H1 (cell line): ENCODE results near the gene RAB26. TPM values are rescaled to one million over a fixed set of nuclear protein-coding genes. Genes with fewer than 3 reads are reported as not detected.

ENCODE experiments used
- CTCF ChIA-PET: fragments of 300-600 bp; sonication (Branson Sonifier 250); formaldehyde crosslinking; loops from one replicate; lab custom pipeline; 2021; ENCODE audit not compliant: partially characterized antibody; lab: Charles Lee
- POLR2A ChIA-PET: fragments of 300-600 bp; sonication (Branson Sonifier 250); formaldehyde crosslinking; loops from one replicate; lab custom pipeline; 2021; ENCODE audit warnings: inconsistent platforms; ENCODE audit not compliant: partially characterized antibody; lab: Charles Lee
- DNase-seq, 2 experiments: peaks; one replicate each; pipeline versions ENCODE4 v3.0.0 to v3.0.0-alpha.2; 2010 to 2022; ENCODE audit warnings: low spot score in 2 of 2, low read depth in 1 of 2, mixed read lengths in 1 of 2
- FAIRE-seq: peaks from 2 replicates; lab custom pipeline; 2011; peaks lifted over from hg19 to GRCh38; lab: Jason Lieb, UNC
- H2AFZ ChIP-seq: 2 replicates; pipeline ENCODE4 v1.8.1; 2012; ENCODE audit warnings: low read length, inconsistent platforms
- H2AK5ac ChIP-seq: 2 replicates; pipeline ENCODE4 v1.6.1; 2013; ENCODE audit warnings: low read depth, low read length
- H2BK120ac ChIP-seq: replicated peaks from 2 replicates; pipeline ENCODE3; 2013; ENCODE audit warnings: low read depth, low read length, inconsistent platforms
- H2BK12ac ChIP-seq: 2 replicates; pipeline ENCODE4 v1.6.1; 2013; ENCODE audit warnings: low read depth, low read length
- H2BK15ac ChIP-seq: 2 replicates; pipeline ENCODE4 v1.6.1; 2013; ENCODE audit warnings: low read length
- H2BK20ac ChIP-seq: 2 replicates; pipeline ENCODE4 v1.6.1; 2013; ENCODE audit warnings: low read length
- H2BK5ac ChIP-seq: 2 replicates; pipeline ENCODE4 v1.6.1; 2013; ENCODE audit warnings: low read depth, low read length
- H3K14ac ChIP-seq: 2 replicates; pipeline ENCODE4 v1.6.1; 2013; ENCODE audit warnings: inconsistent platforms; ENCODE audit not compliant: insufficient read length
- H3K18ac ChIP-seq: 2 replicates; pipeline ENCODE4 v1.6.1; 2013; ENCODE audit warnings: low read length; ENCODE audit errors: extremely low read depth
- H3K23ac ChIP-seq: 2 replicates; pipeline ENCODE4 v1.6.1; 2013; ENCODE audit warnings: inconsistent platforms; ENCODE audit not compliant: insufficient read length
- H3K23me2 ChIP-seq: 2 replicates; pipeline ENCODE4 v1.6.1; 2013; ENCODE audit warnings: low read depth, low read length
- H3K27ac ChIP-seq: 2 replicates; pipeline ENCODE4 v1.6.1; 2011; ENCODE audit warnings: low read depth, low read length, inconsistent platforms
- H3K27me3 ChIP-seq, 4 experiments: replicated peaks in 1 of 4; 1 replicate in 1 of 4; 2 replicates in 3 of 4; pipeline versions ENCODE4 v1.6.1 to v1.8.1; 2011 to 2013; ENCODE audit warnings: low read length in 3 of 4, mild to moderate bottlenecking in 3 of 4, inconsistent platforms in 2 of 4, mixed read lengths in 2 of 4, moderate library complexity in 1 of 4; ENCODE audit not compliant: control insufficient read depth in 3 of 4, insufficient read depth in 3 of 4; ENCODE audit errors: extremely low read depth in 1 of 4
- H3K36me3 ChIP-seq, 4 experiments: 2 replicates each; pipeline versions ENCODE4 v1.6.1 to v1.8.1; 2011 to 2013; ENCODE audit warnings: mild to moderate bottlenecking in 4 of 4, low read length in 3 of 4, moderate library complexity in 2 of 4, control low read depth in 1 of 4, inconsistent platforms in 1 of 4; ENCODE audit not compliant: insufficient read depth in 4 of 4, control insufficient read depth in 2 of 4
- H3K4ac ChIP-seq: replicated peaks from 2 replicates; pipeline ENCODE3; 2013; ENCODE audit warnings: low read length, low read depth, mixed read lengths, inconsistent platforms; ENCODE audit not compliant: insufficient read length
- H3K4me1 ChIP-seq, 4 experiments: replicated peaks in 1 of 4; 1 replicate in 1 of 4; 2 replicates in 3 of 4; pipeline versions ENCODE4 v1.6.1 to v1.8.1; 2011 to 2013; ENCODE audit warnings: low read length in 3 of 4, inconsistent platforms in 2 of 4, mixed read lengths in 1 of 4; ENCODE audit not compliant: insufficient read depth in 4 of 4, control insufficient read depth in 3 of 4
- H3K4me2 ChIP-seq, 2 experiments: 2 replicates each; pipeline versions ENCODE4 v1.6.1 to v1.8.1; 2011 to 2013; ENCODE audit warnings: low read depth in 2 of 2, low read length in 2 of 2, control low read depth in 1 of 2, inconsistent platforms in 1 of 2, mild to moderate bottlenecking in 1 of 2; ENCODE audit not compliant: insufficient read depth in 1 of 2
- H3K4me3 ChIP-seq, 4 experiments: fragments of 200-600, 300-600 bp in 1 of 4; sonication (generic), shearing (Covaris generic), sonication (Bioruptor Twin) in 1 of 4; 2 replicates each; pipeline versions ENCODE4 v1.5.1 to v1.8.1; 2011 to 2016; ENCODE audit warnings: low read length in 4 of 4, low read depth in 3 of 4, control low read depth in 2 of 4, inconsistent platforms in 2 of 4, mild to moderate bottlenecking in 2 of 4, mixed read lengths in 1 of 4, moderate library complexity in 1 of 4; ENCODE audit not compliant: insufficient read depth in 2 of 4; ENCODE audit errors: extremely low read depth in 1 of 4
- H3K56ac ChIP-seq: replicated peaks from 2 replicates; pipeline ENCODE3; 2013; ENCODE audit warnings: low read depth, mild to moderate bottlenecking, mixed read lengths, low read length, inconsistent platforms; ENCODE audit not compliant: insufficient read length
- H3K79me1 ChIP-seq: 2 replicates; pipeline ENCODE4 v1.6.1; 2013; ENCODE audit warnings: low read depth, low read length, control low read depth
- H3K79me2 ChIP-seq, 2 experiments: 2 replicates each; pipeline versions ENCODE4 v1.6.1 to v1.8.1; 2012 to 2013; ENCODE audit warnings: low read length in 2 of 2, mild to moderate bottlenecking in 2 of 2, inconsistent platforms in 1 of 2; ENCODE audit not compliant: insufficient read depth in 2 of 2, control insufficient read depth in 1 of 2
- H3K9ac ChIP-seq, 4 experiments: replicated peaks in 1 of 4; 1 replicate in 1 of 4; 2 replicates in 3 of 4; pipeline versions ENCODE4 v1.6.1 to v1.8.1; 2011 to 2013; ENCODE audit warnings: low read depth in 3 of 4, low read length in 3 of 4, control low read depth in 2 of 4, mild to moderate bottlenecking in 2 of 4, moderate library complexity in 2 of 4, inconsistent platforms in 1 of 4; ENCODE audit errors: extremely low read depth in 1 of 4
- H3K9me3 ChIP-seq, 2 experiments: 2 replicates each; pipeline versions ENCODE4 v1.6.1 to v1.8.1; 2012 to 2013; ENCODE audit warnings: mild to moderate bottlenecking in 2 of 2, moderate library complexity in 2 of 2, control low read depth in 1 of 2, inconsistent platforms in 1 of 2, low read depth in 1 of 2, low read length in 1 of 2, mixed read lengths in 1 of 2; ENCODE audit not compliant: insufficient read depth in 2 of 2
- H4K20me1 ChIP-seq, 2 experiments: replicated peaks in 1 of 2; 2 replicates each; pipeline versions ENCODE3 to v1.8.1; 2011 to 2013; ENCODE audit warnings: inconsistent platforms in 2 of 2, low read length in 2 of 2, mild to moderate bottlenecking in 1 of 2; ENCODE audit not compliant: insufficient read depth in 2 of 2, control insufficient read depth in 1 of 2
- H4K5ac ChIP-seq: 2 replicates; pipeline ENCODE4 v1.6.1; 2013; ENCODE audit warnings: low read length, low read depth, mixed read lengths, inconsistent platforms; ENCODE audit not compliant: insufficient read length
- H4K8ac ChIP-seq: 2 replicates; pipeline ENCODE4 v1.8.0; 2013; ENCODE audit warnings: mild to moderate bottlenecking, moderate library complexity, low read length, inconsistent platforms; ENCODE audit not compliant: insufficient read depth; ENCODE audit errors: extremely low read depth
- H4K91ac ChIP-seq: replicated peaks from 2 replicates; pipeline ENCODE3; 2013; ENCODE audit warnings: low read length, mixed read lengths, inconsistent platforms; ENCODE audit not compliant: insufficient read length
- KDM4A ChIP-seq: IDR thresholded peaks from one replicate; pipeline ENCODE4 v1.7.1; 2012; ENCODE audit warnings: low read depth, mild to moderate bottlenecking, moderate library complexity, low read length, inconsistent platforms; ENCODE audit not compliant: severe bottlenecking
- WGBS, 2 experiments: shearing (Covaris generic) in 1 of 2; methylation state at CpG; one replicate each; pipeline versions ENCODE4 v1.1.6 to v1.1.7; 2013 to 2015; ENCODE audit warnings: low lambda C conversion rate in 2 of 2, mixed read lengths in 2 of 2, inconsistent platforms in 1 of 2, low coverage in 1 of 2, missing lambda C conversion rate in 1 of 2; ENCODE audit not compliant: insufficient replicate concordance in 2 of 2, insufficient coverage in 1 of 2, insufficient read length in 1 of 2; ENCODE audit errors: extremely low coverage in 1 of 2, missing lambda C conversion rate in 1 of 2; 5-methylcytosine and 5-hydroxymethylcytosine counted together
- polyA plus RNA-seq, 7 experiments: library from polyadenylated mRNA; depleted of rRNA in 3 of 7; stranded (reverse) in 5 of 7; unstranded in 2 of 7; fragments of >200 nt in 5 of 7; fragments of 200-250 nt in 2 of 7; gene quantifications; 1 replicate in 5 of 7; 2 replicates in 1 of 7; 4 replicates in 1 of 7; pipeline versions ENCODE4 v1.2.1 to v1.2.3, GENCODE V29; 2011 to 2013; ENCODE audit warnings: missing spikeins in 2 of 7, mixed read lengths in 2 of 7
- total RNA-seq: library from RNA; stranded (reverse); fragmentation: NEBNext Ultra II Directional; extraction: Animal tissue kit (Norgen Biotek cat#: 25700); gene quantifications from 2 replicates; pipeline ENCODE4 v1.2.1, GENCODE V29; 2021

RAB26 gene
- total and polyA plus RNA-seq, 2 of the 8 experiments (the other 6 are each of a cell fraction or from before 2014, with no cell fraction given): 4.3 to 5.4 TPM

- H3K27me3 ChIP-seq: no peaks in the 10 kb centered on the region
- no peak overlapping the region for H2BK12ac ChIP-seq
- no peak for FAIRE-seq
- H3K4me1 ChIP-seq: no peaks in the 10 kb centered on the region
- DNase-seq: no peak
- H3K4me2 ChIP-seq: no peak overlapping the region
- no peak overlapping the region for H2BK5ac ChIP-seq
- no peak overlapping the region for H3K9ac ChIP-seq
- no peak overlapping the region for H4K8ac ChIP-seq
- H3K23me2 ChIP-seq: no peaks in the 10 kb centered on the region
- no peak overlapping the region for H3K14ac ChIP-seq
- no peaks in the 10 kb centered on the region for H4K20me1 ChIP-seq
- ChIA-PET POLR2A (interaction anchor here (1.7 kb wide), 1 partner anchor 11 kb away, joined by 4 read pairs; no protein-coding TSS in a partner anchor), CTCF (interaction anchor here (1.2 kb wide), 1 partner anchor 12 kb away, joined by 3 read pairs; no protein-coding TSS in a partner anchor)
- H3K36me3 ChIP-seq: peaks cover 0 to 22% (median 2%) of the 10 kb centered on the region in 4 experiments; a peak in 4 of 8 replicates
- no peaks in the 10 kb centered on the region for H3K9me3 ChIP-seq
- no peak overlapping the region for H2AFZ ChIP-seq
- H3K4ac ChIP-seq: no peak overlapping the region
- no peak overlapping the region for H2AK5ac ChIP-seq
- WGBS, 2 experiments: 91% methylated on average over 8 of the region's 19 CpGs; no CpG with 5 or more reads in 1 of the 2 experiments
- no peak overlapping the region for H3K18ac ChIP-seq
- no peak overlapping the region for H2BK20ac ChIP-seq
- H3K56ac ChIP-seq: no peak overlapping the region
- no peak overlapping the region for H3K4me3 ChIP-seq
- H2BK120ac ChIP-seq: no peak overlapping the region
- no peak overlapping the region for H4K91ac ChIP-seq
- H3K23ac ChIP-seq: no peak overlapping the region
- H3K79me2 ChIP-seq: no peaks in the 10 kb centered on the region
- no peak overlapping the region for H3K27ac ChIP-seq
- no peak overlapping the region for H2BK15ac ChIP-seq
- no peak overlapping the region for H4K5ac ChIP-seq
- H3K79me1 ChIP-seq: no peaks in the 10 kb centered on the region
- no peak for TF ChIP-seq KDM4A
Observed at GRCh38 chr16:2102471-2102870, 46.0 kb upstream of the RAB26 start.
